NCI-H2196 (cell line): ENCODE results near the gene IP6K1.
A peak's percentile ranks its signal among the peaks of the same experiment; 100 is the strongest.

Source experiments
- DNase-seq: peaks from one replicate; lab custom pipeline; 2025; ENCODE audit not compliant: unreplicated experiment; lab: John Stamatoyannopoulos, UW

The IP6K1 gene

GRCh38 chr3:49725906-49726681, 60.2 kb downstream of the IP6K1 start:
- peak; percentile 45 for DNase-seq

DNA sequence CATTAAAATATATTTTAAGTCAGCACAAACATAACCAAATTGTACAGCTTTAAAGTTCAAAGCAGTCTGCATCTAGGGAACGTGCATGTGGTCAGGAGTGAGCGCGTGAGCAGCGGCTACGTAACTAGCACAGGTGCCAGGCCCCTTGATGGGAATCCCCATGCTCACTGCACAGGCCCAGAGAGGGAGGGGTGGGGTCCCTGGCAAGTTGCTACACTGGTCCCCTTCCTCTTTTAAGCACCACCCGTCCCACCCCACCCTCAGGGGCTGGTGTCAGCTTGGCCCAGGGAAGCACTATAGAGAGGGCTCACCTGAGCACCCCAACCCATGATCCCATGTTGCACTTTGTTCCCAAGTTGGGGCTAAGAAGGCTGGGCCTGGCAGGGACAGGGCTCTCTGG, 61.8 kb downstream of the IP6K1 start:
- DNase-seq: no peak

DNA sequence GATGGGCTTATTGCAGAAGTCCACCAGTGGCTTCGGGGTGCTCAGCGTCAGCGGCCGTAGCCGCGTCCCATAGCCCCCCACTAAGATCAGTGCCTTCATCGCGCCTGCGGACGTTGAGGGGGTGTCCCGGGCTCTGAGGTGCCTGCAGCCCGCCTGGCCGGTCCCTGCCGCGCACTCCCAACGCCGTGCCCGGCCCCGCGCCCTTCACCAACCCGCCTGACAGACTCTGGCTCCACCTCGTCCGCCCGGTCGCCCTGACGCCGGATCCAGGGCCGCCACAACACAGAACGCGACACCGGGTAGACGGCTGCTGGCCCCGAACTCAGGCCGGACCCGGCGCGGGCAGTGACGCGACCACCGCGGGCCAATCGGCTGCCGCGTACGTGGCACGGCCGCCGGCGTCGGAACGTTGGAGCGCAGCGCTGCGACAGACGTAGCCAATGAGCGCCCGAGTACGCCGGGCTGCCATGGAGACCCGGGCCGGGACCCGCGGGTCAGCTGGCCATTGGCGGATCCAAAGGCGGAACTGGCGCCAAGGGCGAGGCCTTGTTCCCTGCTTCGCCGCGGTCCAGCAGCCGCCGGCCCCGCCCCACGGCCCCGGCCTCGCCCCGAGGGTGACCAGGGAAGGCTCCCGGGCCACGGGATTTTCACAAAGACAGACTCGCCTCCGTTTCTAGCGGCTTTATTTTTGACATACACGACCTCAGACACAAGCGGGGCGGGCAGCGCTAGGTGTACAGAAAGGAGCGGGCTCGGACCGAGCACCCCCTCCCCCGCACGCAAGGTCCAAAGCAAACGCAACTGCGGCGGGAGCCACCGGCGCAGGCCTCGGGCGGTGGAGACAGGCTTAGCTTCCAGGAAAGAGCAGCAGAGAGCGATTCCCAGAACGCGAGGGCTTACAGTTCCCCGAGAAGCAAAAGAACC, 62.5 kb downstream of the IP6K1 start, which contains the start of gene GMPPB:
Gene GMPPB, minus strand, starts transcription at position 324 of the 924 bp plus-strand sequence. Its CDS starts 225 bp downstream, at position 99.
- peak; percentile 91 for DNase-seq

- DNase-seq: peak; percentile 33
Measured at GRCh38 chr3:49723296-49723627, 63.1 kb downstream of the IP6K1 start.

- DNase-seq: no peak
Measured at GRCh38 chr3:49722896-49723295, 63.4 kb downstream of the IP6K1 start.

DNA sequence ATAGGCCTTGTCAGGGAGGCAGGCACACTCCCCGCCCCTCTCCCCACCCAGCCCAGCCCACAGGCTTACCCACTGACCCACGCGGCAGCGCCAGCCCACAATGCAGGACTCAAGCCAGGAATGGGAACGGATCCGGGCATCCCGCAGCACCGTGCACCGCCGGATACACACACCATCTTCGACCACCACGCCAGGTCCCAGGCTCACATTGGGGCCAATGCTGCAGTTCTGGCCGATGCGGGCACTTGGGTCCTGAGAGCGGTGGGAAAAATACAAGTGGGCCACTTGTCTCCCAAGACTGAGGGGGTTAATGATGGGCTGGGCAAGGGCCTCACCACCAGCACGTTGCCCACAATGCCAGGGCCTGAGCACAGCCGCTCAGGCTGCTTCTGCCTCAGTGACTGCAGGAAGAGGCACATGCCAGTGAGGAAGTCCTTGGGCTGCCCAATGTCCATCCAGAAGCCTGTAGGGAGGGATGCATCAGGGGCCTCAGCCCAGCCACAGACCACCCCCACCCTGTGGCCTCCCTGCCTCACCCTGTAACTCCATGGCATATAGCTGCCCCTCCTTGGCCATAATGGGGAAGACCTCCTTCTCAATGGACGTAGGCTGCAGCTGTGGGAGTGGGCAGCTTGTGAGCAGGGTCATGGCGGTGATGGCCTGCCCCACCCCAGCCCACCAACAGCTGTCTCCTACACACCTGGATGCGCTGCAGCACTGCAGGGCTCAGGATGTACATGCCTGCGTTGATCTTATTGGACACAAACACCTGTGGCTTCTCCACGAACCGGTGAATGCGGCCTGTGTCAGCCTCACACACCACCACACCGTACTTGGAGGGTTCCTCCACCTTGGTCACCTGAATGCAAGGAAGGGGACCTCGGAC, 64.2 kb downstream of the IP6K1 start:
- no peak for DNase-seq

- DNase-seq: no peak
Measured at GRCh38 chr3:49721596-49721895, 64.8 kb downstream of the IP6K1 start.

DNA sequence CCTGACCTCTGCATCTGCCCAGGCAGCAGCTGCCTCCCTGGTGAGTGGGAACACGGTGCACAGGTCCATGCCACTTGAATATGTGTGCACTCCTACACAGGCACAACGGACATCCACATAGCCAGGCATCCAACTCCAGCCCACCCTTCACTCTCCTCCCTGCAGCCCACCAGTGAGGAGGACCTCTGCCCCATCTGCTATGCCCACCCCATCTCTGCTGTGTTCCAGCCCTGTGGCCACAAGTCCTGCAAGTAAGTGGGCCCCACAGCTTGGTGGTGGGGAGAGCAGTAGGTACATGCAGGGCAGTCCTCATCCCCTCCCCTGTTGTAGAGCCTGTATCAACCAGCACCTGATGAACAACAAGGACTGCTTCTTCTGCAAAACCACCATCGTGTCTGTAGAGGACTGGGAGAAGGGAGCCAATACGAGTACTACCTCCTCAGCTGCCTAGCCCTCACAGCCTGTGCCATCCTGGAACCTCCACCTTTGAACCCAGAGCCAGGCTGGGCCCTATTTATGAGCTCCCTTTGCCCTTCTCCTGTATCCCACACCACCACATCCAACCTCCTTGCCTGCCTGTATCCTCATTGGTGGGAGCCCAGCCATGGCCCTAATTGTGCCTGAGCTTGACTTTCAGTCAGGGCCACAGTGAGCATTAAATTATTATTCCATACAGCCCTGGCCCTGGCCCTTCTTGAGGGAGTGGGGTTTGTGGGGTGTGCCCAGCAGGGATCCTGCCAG, 65.3 kb downstream of the IP6K1 start:
- DNase-seq: no peak

GRCh38 chr3:49719214-49719884, 67.0 kb downstream of the IP6K1 start, which contains the start of gene AMIGO3:
Gene AMIGO3 (minus strand): TSS chr3:49719684. CDS start chr3:49719465, 219 bp downstream.
- DNase-seq: peak; percentile 86

DNA sequence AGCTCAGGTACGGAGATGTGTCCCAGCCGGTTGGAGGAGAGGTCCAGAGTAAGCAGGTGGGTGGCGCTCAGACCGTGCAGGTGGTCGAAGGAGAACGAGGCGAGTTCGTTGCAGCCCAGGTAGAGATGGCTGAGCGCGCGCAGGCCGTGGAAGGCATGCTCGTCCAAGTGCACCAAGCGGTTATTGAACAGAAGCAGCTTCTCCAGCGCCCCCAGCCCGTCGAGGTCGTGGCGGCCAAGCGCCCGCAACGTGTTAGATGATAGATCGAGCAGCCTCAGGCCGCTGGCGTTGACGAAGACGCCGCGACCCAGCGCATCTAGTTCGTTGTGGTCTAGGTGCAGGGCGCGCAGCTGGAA, 67.5 kb downstream of the IP6K1 start:
- DNase-seq: no peak

- no peak for DNase-seq
Measured at GRCh38 chr3:49717959-49718857, 68.1 kb downstream of the IP6K1 start.

- DNase-seq: no peak
Measured at GRCh38 chr3:49717211-49717958, 69.0 kb downstream of the IP6K1 start.

DNA sequence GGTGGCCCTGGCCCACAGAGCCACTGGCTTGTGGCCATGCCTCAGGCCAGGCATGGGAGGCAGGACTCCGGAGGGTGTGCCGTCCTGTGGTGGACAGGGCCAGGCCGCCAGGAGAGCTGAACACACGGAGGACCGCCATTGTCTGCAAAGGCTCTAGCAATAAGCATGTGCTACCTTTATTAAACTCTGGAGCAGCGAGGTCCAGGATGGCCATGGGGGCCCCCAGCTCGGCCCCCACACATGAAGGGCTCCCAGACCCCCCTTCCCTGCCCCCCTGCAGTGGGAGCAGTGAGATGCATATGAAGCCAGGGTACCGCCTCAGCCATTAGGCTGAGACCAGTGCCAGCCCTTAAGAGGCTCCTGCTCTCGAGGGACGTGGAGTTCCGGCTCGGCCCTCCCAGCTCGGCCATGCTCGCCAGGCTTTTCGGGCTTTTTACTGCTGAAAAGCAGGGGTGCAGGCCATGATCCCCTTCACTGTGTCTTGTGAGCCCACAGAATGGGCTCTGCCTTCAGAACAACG, 69.6 kb downstream of the IP6K1 start:
- no peak for DNase-seq

- DNase-seq: no peak
Measured at GRCh38 chr3:49716169-49716568, 70.2 kb downstream of the IP6K1 start.

GRCh38 chr3:49715611-49716121, 70.7 kb downstream of the IP6K1 start:
- DNase-seq: no peak

DNA sequence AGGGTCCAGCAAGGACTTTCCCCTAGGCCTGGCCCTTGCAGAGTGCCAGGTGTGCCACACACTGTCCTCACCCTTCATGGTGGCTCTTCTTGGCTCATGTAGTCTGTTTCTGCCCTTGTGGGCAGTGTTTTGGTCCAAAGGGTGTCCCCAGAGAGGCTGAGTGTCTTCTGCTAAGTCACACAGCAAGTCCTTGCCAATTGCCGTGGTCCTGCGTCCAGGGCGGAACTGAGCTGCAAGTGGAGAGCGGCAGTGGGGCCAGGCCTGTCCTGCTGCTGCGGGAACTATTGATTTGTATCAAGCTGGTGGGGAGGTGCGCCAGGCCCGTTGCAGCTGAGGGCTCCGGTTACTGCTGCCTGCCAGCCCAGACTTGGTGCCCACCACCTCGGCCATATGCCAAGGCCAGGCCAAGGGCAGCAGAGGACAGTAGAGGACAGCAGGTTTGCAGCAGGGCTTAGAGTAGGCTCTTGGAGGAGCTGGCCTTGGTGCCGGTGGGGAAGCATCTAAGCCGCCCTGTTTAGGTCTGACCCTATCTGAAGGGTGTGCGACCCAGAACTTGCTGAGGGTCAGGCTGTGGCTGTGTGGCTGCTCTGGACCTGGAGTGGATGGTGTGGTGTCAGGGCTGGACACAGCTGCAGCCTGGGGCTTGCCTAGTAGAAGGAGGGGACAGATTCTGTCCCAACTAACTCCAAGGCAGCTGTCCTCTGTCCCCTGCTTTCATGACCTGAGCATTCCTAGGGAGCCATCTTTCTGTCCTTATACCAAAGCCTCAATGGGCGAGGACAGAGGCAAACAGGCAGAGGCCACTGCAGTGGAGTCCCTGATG, 71.4 kb downstream of the IP6K1 start:
- no peak for DNase-seq
